ENCODE measurements around the gene COQ10A. TPM values are rescaled to one million over a fixed set of nuclear protein-coding genes. Genes with fewer than 3 reads are reported as not detected.

The COQ10A gene
- total RNA-seq, 3 donors from 2014 or later: 18.7 to 23.7 (median 18.7) TPM

GRCh38 chr12:56298828-56299227, 32.1 kb downstream of the COQ10A start:
- H3K4me1 ChIP-seq: peaks cover 0 to 7% of the 10 kb centered on the region in 2 donors
- intact Hi-C loops (cut with DNase I; ENCODE audit: low total_unique reads): loop anchor here (2.0 kb wide), 1 partner anchor 42 kb away; no protein-coding TSS in a partner anchor
- no peak for DNase-seq (ENCODE audit: low spot score in 2 of 2)

GRCh38 chr12:56299308-56299852, 32.6 kb downstream of the COQ10A start:
- H3K27ac ChIP-seq: peak overlapping the region; percentile 96 to 98
- no peaks in the 10 kb centered on the region for H3K27me3 ChIP-seq
- intact Hi-C loops (cut with DNase I; ENCODE audit: low total_unique reads): loop anchor here (2.0 kb wide), 1 partner anchor 43 kb away; no protein-coding TSS in a partner anchor
- DNase-seq (ENCODE audit: low spot score in 2 of 2): no peak
- H3K36me3 ChIP-seq: no peaks in the 10 kb centered on the region
- H3K4me1 ChIP-seq: peaks cover 0 to 7% of the 10 kb centered on the region in 2 donors
- H3K4me3 ChIP-seq: peak overlapping the region; percentile 75 to 92 (median 87)
- H3K9me3 ChIP-seq: no peaks in the 10 kb centered on the region
- TF ChIP-seq POLR2AphosphoS5 (IDR thresholded peaks at IDR 0.05) (no peak), CTCF (IDR thresholded peaks at IDR 0.05) (no peak), POLR2A (IDR thresholded peaks at IDR 0.05) (no peak)

More at GRCh38 chr12:56298828-56299227, 32.1 kb downstream of the COQ10A start:
- Histone ChIP-seq H3K27ac (peak overlapping the region; percentile 96 to 98), H3K4me3 (peak overlapping the region; percentile 75 to 92 (median 87)), H3K27me3 (no peaks in the 10 kb centered on the region), H3K36me3 (no peaks in the 10 kb centered on the region), H3K9me3 (no peaks in the 10 kb centered on the region)
- no peak for TF ChIP-seq CTCF (IDR thresholded peaks at IDR 0.05)
- no peak for TF ChIP-seq POLR2A (IDR thresholded peaks at IDR 0.05)
- no peak for TF ChIP-seq POLR2AphosphoS5 (IDR thresholded peaks at IDR 0.05)

GRCh38 chr12:56299853-56300643, 33.3 kb downstream of the COQ10A start, which contains the start of gene CS:
CS (minus strand) TSS chr12:56300330; CDS start chr12:56300201, 129 bp downstream.
- Histone ChIP-seq H3K4me3 (peak within 1 kb of the TSS; percentile 75 to 92 (median 87)), H3K36me3 (no peaks in the 10 kb centered on the region), H3K27ac (peak within 1 kb of the TSS; percentile 96 to 98), H3K27me3 (no peaks in the 10 kb centered on the region), H3K4me1 (peaks cover 0 to 7% of the 10 kb centered on the region in 2 donors), H3K9me3 (no peaks in the 10 kb centered on the region)
- intact Hi-C loops (cut with DNase I; ENCODE audit: low total_unique reads): loop anchor here (2.0 kb wide), 1 partner anchor 43 kb away; no protein-coding TSS in a partner anchor
- TF ChIP-seq POLR2AphosphoS5 (IDR thresholded peaks at IDR 0.05) (peak; percentile 16 to 71 (median 57)), POLR2A (IDR thresholded peaks at IDR 0.05) (peak; percentile 35), CTCF (IDR thresholded peaks at IDR 0.05) (peak in 1 of 3 donors; percentile 14)
- DNase-seq (ENCODE audit: low spot score in 2 of 2): peak; percentile 99

- Histone ChIP-seq H3K4me3 (peak overlapping the region; percentile 75 to 92 (median 87)), H3K27ac (peak overlapping the region; percentile 96 to 98), H3K27me3 (no peaks in the 10 kb centered on the region), H3K9me3 (no peaks in the 10 kb centered on the region), H3K36me3 (no peaks in the 10 kb centered on the region), H3K4me1 (peaks cover 0 to 7% of the 10 kb centered on the region in 2 donors)
- intact Hi-C loops (cut with DNase I; ENCODE audit: low total_unique reads): no loop called here
- TF ChIP-seq CTCF (IDR thresholded peaks at IDR 0.05) (peak in 1 of 3 donors; percentile 15), POLR2A (IDR thresholded peaks at IDR 0.05) (no peak), POLR2AphosphoS5 (IDR thresholded peaks at IDR 0.05) (peak; percentile 23 to 82 (median 27))
- no peak for DNase-seq (ENCODE audit: low spot score in 2 of 2)
Measured at GRCh38 chr12:56300644-56301464, 34.1 kb downstream of the COQ10A start.
